ENCODE measurements around the gene PBX3. TPM values are rescaled to one million over a fixed set of nuclear protein-coding genes. Genes with fewer than 3 reads are reported as not detected.

PBX3 gene
- total RNA-seq (10 to 100 TPM; 12.3 to 30.6 (median 19.0) TPM), total RNA-seq (7.2 to 19.9 (median 12.8) reads per million in 29 experiments)
- 18.1 TPM for total RNA-seq (2013)

DNA sequence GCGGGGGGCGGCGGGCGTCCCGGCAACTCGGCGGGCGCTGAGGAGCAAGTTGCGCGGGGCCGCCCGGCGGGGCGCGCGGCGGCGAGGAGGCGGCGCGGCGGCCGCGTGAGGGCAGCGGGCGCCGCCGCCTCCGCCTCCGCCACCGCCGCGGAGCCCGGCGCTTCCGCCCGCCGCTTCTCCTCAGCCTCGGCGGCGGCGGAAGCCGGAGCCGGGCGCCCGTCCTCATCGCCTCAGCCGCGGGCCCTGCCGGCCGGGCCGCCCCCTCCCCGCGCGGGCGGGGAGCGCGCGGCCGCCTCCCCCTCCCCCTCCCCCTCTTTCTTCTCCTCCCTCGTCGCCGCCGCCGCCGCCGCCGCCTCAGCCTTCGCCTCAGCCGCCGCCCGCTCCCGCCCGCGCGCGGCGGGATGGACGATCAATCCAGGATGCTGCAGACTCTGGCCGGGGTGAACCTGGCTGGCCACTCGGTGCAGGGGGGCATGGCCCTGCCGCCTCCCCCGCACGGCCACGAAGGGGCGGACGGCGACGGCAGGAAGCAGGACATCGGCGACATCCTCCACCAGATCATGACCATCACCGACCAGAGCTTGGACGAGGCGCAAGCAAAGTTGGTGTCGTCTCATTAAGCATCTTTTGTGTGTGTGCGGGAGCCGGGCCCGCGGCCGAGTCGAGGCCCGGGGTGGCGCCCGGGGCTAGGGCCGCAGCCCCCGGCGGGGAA, at the start of gene PBX3:
PBX3 (plus strand) TSS at position 321 of the 712 bp plus-strand sequence.
- Mint-ChIP-seq H3K4me1 (peaks cover 24 to 45% (median 28%) of the 10 kb centered on the region in 3 donors), H3K27ac (peak within 1 kb of the TSS; percentile 81 to 92), H3K4me3 (peak within 1 kb of the TSS; percentile 92 to 98 (median 93)), H3K27me3 (no peaks in the 10 kb centered on the region), H3K9me3 (no peaks in the 10 kb centered on the region), H3K36me3 (no peaks in the 10 kb centered on the region)
- WGBS (ENCODE audit: insufficient coverage), result under 1% methylated on average over 83 of the region's 107 CpGs
- POLR2A ChIA-PET, result no interaction called here
- CTCF ChIA-PET, result no interaction called here
- peak within 1 kb of the TSS; percentile 13 for H3K27ac ChIP-seq (ENCODE audit: low read length)
- no peaks in the 10 kb centered on the region for H3K27me3 ChIP-seq (replicated peaks in 1 of 2; ENCODE audit: control insufficient read depth in 2 of 2, extremely low read depth in 1 of 2, insufficient read depth in 2 of 2, low read length in 1 of 2)
- DNase-seq (peak in 34 of 35 experiments; percentile 5 to 72 (median 37)), ATAC-seq (replicated peaks in 1 of 4) (peak; percentile 17 to 48 (median 40))
- no peaks in the 10 kb centered on the region for H3K9me3 ChIP-seq
- peak within 1 kb of the TSS; percentile 81 to 92 for H3K4me3 ChIP-seq (ENCODE audit: control insufficient read depth in 1 of 2, extremely low read depth in 1 of 2, low read length in 1 of 2)
- H3K4me1 ChIP-seq (ENCODE audit: control insufficient read depth in 1 of 2, extremely low read depth in 1 of 2, insufficient read depth in 2 of 2, low read length in 2 of 2), result peaks cover 2 to 14% of the 10 kb centered on the region in 2 experiments
- no peaks in the 10 kb centered on the region for H3K36me3 ChIP-seq (ENCODE audit: control insufficient read depth in 2 of 2, extremely low read depth in 1 of 2, insufficient read depth in 1 of 2, low read length in 1 of 2)

DNA sequence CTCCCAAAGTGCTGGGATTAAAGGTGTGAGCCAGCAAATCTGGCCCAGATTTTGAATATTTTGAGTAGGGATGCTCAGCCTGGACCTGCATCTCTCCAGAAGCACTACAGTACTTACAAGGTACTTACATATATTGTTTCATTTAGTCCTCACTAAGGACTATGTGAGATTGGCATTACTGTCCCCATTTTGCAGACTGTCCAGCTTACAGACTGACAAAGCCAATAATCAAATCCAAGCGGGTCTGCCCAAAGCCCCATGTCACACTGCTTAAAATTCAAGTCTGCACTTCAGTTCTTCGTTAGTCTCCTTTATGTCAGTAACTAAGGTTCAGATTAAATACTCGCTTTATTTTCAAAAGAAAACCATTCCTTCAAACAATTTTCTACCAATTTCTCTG, 47.3 kb upstream of the PBX3 start:
- no peak overlapping the region for H3K27ac Mint-ChIP-seq
- H3K9me3 Mint-ChIP-seq, result no peaks in the 10 kb centered on the region
- H3K27me3 Mint-ChIP-seq, result no peaks in the 10 kb centered on the region
- WGBS (ENCODE audit: insufficient coverage), result 100% methylated on average over 1 of the region's 3 CpGs
- no peaks in the 10 kb centered on the region for H3K27me3 ChIP-seq (replicated peaks in 1 of 2; ENCODE audit: control insufficient read depth in 2 of 2, extremely low read depth in 1 of 2, insufficient read depth in 2 of 2, low read length in 1 of 2)
- no peak overlapping the region for H3K4me3 ChIP-seq (ENCODE audit: control insufficient read depth in 1 of 2, extremely low read depth in 1 of 2, low read length in 1 of 2)
- peaks cover 0 to 3% of the 10 kb centered on the region in 2 experiments for H3K4me1 ChIP-seq (ENCODE audit: control insufficient read depth in 1 of 2, extremely low read depth in 1 of 2, insufficient read depth in 2 of 2, low read length in 2 of 2)
- H3K36me3 ChIP-seq (ENCODE audit: control insufficient read depth in 2 of 2, extremely low read depth in 1 of 2, insufficient read depth in 1 of 2, low read length in 1 of 2), result no peaks in the 10 kb centered on the region
- POLR2A ChIA-PET, result no interaction called here
- ATAC-seq (replicated peaks in 1 of 4) (no peak), DNase-seq (no peak)
- peaks cover 9% of the 10 kb centered on the region for H3K36me3 Mint-ChIP-seq
- no peak overlapping the region for H3K4me3 Mint-ChIP-seq
- CTCF ChIA-PET, result no interaction called here
- H3K27ac ChIP-seq (ENCODE audit: low read length), result no peak overlapping the region
- peaks cover 36 to 52% (median 49%) of the 10 kb centered on the region in 3 donors for H3K4me1 Mint-ChIP-seq
- H3K9me3 ChIP-seq, result no peaks in the 10 kb centered on the region

DNA sequence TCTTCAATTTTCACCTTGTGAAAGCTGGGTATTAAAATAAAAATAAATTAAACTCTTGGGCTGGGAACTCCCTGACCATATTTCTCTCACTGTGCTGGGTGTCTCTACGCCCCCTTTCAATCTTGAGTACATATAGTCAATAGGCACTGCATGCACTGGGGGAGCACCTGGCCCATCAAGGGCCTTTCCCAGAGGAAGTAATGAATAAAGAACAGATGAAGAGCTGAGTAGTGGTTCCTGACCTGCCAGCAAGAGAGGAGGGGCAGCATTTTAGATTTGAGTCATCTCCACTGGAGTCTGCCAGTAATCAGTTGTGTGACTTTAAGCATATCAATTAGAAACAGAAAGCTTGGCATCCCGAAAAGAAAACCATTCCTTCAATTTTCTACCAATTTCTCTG, 46.4 kb upstream of the PBX3 start:
- no peak overlapping the region for H3K4me3 ChIP-seq (ENCODE audit: control insufficient read depth in 1 of 2, extremely low read depth in 1 of 2, low read length in 1 of 2)
- H3K36me3 Mint-ChIP-seq, result peaks cover 9% of the 10 kb centered on the region
- no peak for ATAC-seq (replicated peaks in 1 of 4)
- no peaks in the 10 kb centered on the region for H3K9me3 Mint-ChIP-seq
- no peaks in the 10 kb centered on the region for H3K36me3 ChIP-seq (ENCODE audit: control insufficient read depth in 2 of 2, extremely low read depth in 1 of 2, insufficient read depth in 1 of 2, low read length in 1 of 2)
- no peak overlapping the region for H3K4me3 Mint-ChIP-seq
- peaks cover 3 to 4% of the 10 kb centered on the region in 2 experiments for H3K4me1 ChIP-seq (ENCODE audit: control insufficient read depth in 1 of 2, extremely low read depth in 1 of 2, insufficient read depth in 2 of 2, low read length in 2 of 2)
- no peaks in the 10 kb centered on the region for H3K27me3 Mint-ChIP-seq
- no peak for DNase-seq
- peaks cover 45 to 59% (median 58%) of the 10 kb centered on the region in 3 donors for H3K4me1 Mint-ChIP-seq
- H3K27ac Mint-ChIP-seq, result no peak overlapping the region
- no peaks in the 10 kb centered on the region for H3K9me3 ChIP-seq
- no peak overlapping the region for H3K27ac ChIP-seq (ENCODE audit: low read length)
- ChIA-PET POLR2A (no interaction called here), CTCF (no interaction called here)
- WGBS (ENCODE audit: insufficient coverage), result no CpG with 5 or more reads among the region's 2 CpGs
- no peaks in the 10 kb centered on the region for H3K27me3 ChIP-seq (replicated peaks in 1 of 2; ENCODE audit: control insufficient read depth in 2 of 2, extremely low read depth in 1 of 2, insufficient read depth in 2 of 2, low read length in 1 of 2)

DNA sequence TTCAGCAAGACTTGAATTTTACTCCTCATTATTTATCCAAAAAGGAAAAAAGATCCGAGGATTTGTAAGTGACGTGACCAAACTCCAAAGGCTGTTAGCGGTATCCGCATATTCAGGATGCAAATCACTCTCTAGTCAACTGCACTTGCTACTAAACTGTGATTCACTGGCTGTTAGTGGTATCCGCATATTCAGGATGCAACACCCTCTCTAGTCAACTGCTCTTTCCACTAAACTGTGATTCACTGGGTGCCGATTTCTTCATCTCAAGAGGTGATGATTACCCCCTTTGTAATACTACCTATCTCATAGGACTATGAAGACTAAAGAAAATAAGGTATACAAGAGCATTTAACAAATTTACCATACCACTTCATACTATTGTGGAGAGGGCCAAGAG, 45.8 kb upstream of the PBX3 start:
- ChIA-PET POLR2A (no interaction called here), CTCF (no interaction called here)
- 82% methylated on average over 4 of the region's 6 CpGs for WGBS (ENCODE audit: insufficient coverage)
- Histone ChIP-seq H3K4me1 (ENCODE audit: control insufficient read depth in 1 of 2, extremely low read depth in 1 of 2, insufficient read depth in 2 of 2, low read length in 2 of 2) (peaks cover 8 to 9% of the 10 kb centered on the region in 2 experiments), H3K27me3 (replicated peaks in 1 of 2; ENCODE audit: control insufficient read depth in 2 of 2, extremely low read depth in 1 of 2, insufficient read depth in 2 of 2, low read length in 1 of 2) (no peaks in the 10 kb centered on the region), H3K27ac (ENCODE audit: low read length) (no peak overlapping the region), H3K9me3 (no peaks in the 10 kb centered on the region), H3K36me3 (ENCODE audit: control insufficient read depth in 2 of 2, extremely low read depth in 1 of 2, insufficient read depth in 1 of 2, low read length in 1 of 2) (no peaks in the 10 kb centered on the region), H3K4me3 (ENCODE audit: control insufficient read depth in 1 of 2, extremely low read depth in 1 of 2, low read length in 1 of 2) (no peak overlapping the region)
- ATAC-seq (replicated peaks in 1 of 4) (peak in 1 of 4 experiments; percentile 42), DNase-seq (no peak)
- Mint-ChIP-seq H3K9me3 (no peaks in the 10 kb centered on the region), H3K27me3 (no peaks in the 10 kb centered on the region), H3K36me3 (peaks cover 9% of the 10 kb centered on the region), H3K27ac (no peak overlapping the region), H3K4me1 (peaks cover 49 to 63% (median 59%) of the 10 kb centered on the region in 3 donors), H3K4me3 (no peak overlapping the region)

DNA sequence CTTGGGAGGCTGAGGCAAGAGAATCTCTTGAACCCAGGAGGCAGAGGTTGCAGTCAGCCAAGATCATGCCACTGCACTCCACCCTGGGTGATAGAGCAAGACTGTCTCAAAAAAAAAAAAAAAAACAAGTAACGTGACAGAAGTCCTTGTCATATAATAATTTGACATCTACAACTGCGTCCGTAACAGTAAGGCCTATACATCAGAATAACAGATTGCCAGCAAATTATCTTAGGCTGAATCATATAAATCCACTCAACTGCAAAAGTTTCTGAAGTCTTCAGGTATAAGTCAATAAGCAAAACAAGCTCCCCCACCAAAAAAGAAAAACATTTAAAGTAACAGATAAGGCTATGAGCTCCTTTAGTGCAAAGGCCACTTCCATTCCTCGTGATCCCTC, 43.5 kb upstream of the PBX3 start:
- Mint-ChIP-seq H3K4me3 (no peak overlapping the region), H3K27ac (no peak overlapping the region), H3K4me1 (peaks cover 38 to 59% (median 59%) of the 10 kb centered on the region in 3 donors), H3K27me3 (no peaks in the 10 kb centered on the region), H3K9me3 (no peaks in the 10 kb centered on the region), H3K36me3 (peaks cover 6% of the 10 kb centered on the region)
- WGBS (ENCODE audit: insufficient coverage), result 50% methylated on average over 1 of the region's 4 CpGs
- Histone ChIP-seq H3K27ac (ENCODE audit: low read length) (no peak overlapping the region), H3K27me3 (replicated peaks in 1 of 2; ENCODE audit: control insufficient read depth in 2 of 2, extremely low read depth in 1 of 2, insufficient read depth in 2 of 2, low read length in 1 of 2) (no peaks in the 10 kb centered on the region), H3K9me3 (no peaks in the 10 kb centered on the region), H3K4me1 (ENCODE audit: control insufficient read depth in 1 of 2, extremely low read depth in 1 of 2, insufficient read depth in 2 of 2, low read length in 2 of 2) (peaks cover 12 to 24% of the 10 kb centered on the region in 2 experiments), H3K4me3 (ENCODE audit: control insufficient read depth in 1 of 2, extremely low read depth in 1 of 2, low read length in 1 of 2) (no peak overlapping the region), H3K36me3 (ENCODE audit: control insufficient read depth in 2 of 2, extremely low read depth in 1 of 2, insufficient read depth in 1 of 2, low read length in 1 of 2) (no peaks in the 10 kb centered on the region)
- ATAC-seq (replicated peaks in 1 of 4) (no peak), DNase-seq (no peak)
- ChIA-PET POLR2A (no interaction called here), CTCF (interaction anchor here in 1 of 2 donors (0.8 kb wide), 1 partner anchor 9 kb away, joined by 5 read pairs; no protein-coding TSS in a partner anchor)

DNA sequence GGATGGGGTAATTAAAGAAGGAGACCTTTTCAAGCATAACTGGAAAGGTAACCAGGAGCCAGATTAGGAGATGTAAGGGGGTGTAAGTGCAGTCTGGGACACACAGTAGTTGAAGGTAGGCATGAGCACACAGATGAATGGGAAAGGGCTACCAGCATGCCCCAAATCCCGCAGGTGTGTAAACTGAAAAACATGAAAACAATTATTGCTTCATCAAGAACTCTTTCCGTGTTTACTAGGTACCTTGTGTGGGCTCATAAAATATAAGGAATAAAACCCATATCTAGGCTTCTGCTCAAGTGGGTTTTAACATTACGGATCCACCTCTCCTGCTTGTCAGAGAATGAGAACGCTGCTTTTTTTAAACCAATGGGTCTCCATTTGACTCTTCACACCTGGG, 41.3 kb upstream of the PBX3 start:
- H3K9me3 Mint-ChIP-seq, result no peaks in the 10 kb centered on the region
- no peak overlapping the region for H3K27ac ChIP-seq (ENCODE audit: low read length)
- peak overlapping the region; percentile 79 to 83 (median 81) for H3K4me3 Mint-ChIP-seq
- no peaks in the 10 kb centered on the region for H3K36me3 ChIP-seq (ENCODE audit: control insufficient read depth in 2 of 2, extremely low read depth in 1 of 2, insufficient read depth in 1 of 2, low read length in 1 of 2)
- H3K4me1 Mint-ChIP-seq, result peaks cover 33 to 52% (median 45%) of the 10 kb centered on the region in 3 donors
- H3K4me1 ChIP-seq (ENCODE audit: control insufficient read depth in 1 of 2, extremely low read depth in 1 of 2, insufficient read depth in 2 of 2, low read length in 2 of 2), result peaks cover 12 to 24% of the 10 kb centered on the region in 2 experiments
- peak overlapping the region in 1 of 2 donors; percentile 63 for H3K4me3 ChIP-seq (ENCODE audit: control insufficient read depth in 1 of 2, extremely low read depth in 1 of 2, low read length in 1 of 2)
- peaks cover 0 to 3% of the 10 kb centered on the region in 2 experiments for H3K27me3 ChIP-seq (replicated peaks in 1 of 2; ENCODE audit: control insufficient read depth in 2 of 2, extremely low read depth in 1 of 2, insufficient read depth in 2 of 2, low read length in 1 of 2)
- ATAC-seq (replicated peaks in 1 of 4), result no peak
- H3K36me3 Mint-ChIP-seq, result peaks cover 6% of the 10 kb centered on the region
- POLR2A ChIA-PET, result no interaction called here
- DNase-seq, result no peak
- CTCF ChIA-PET, result no interaction called here
- peak overlapping the region in 1 of 2 donors; percentile 66 for H3K27ac Mint-ChIP-seq
- WGBS (ENCODE audit: insufficient coverage), result no CpG with 5 or more reads among the region's 4 CpGs
- no peaks in the 10 kb centered on the region for H3K9me3 ChIP-seq
- H3K27me3 Mint-ChIP-seq, result no peaks in the 10 kb centered on the region
